WTC11 (cell line): ENCODE measurements around the gene KIF21B. TPM values are rescaled to one million over a fixed set of nuclear protein-coding genes. Genes with fewer than 3 reads are reported as not detected.

ENCODE experiments used
- ATAC-seq: fragments of 200-7000 bp; cut with Tn5 transposase; 2 replicates; pipeline ENCODE4 v1.10.0; 2021; ENCODE audit warnings: mild to moderate bottlenecking, moderate library complexity
- CTCF ChIA-PET: fragments of 300-600 bp; sonication (Branson Sonifier 250); formaldehyde crosslinking; loops from one replicate; lab custom pipeline; 2021; ENCODE audit warnings: antibody characterized with exemption; lab: Charles Lee
- POLR2A ChIA-PET: fragments of 350-600 bp; sonication (Branson Sonifier 250); formaldehyde crosslinking; loops from one replicate; lab custom pipeline; 2021; ENCODE audit warnings: antibody characterized with exemption; lab: Charles Lee
- DNase-seq: peaks from one replicate; pipeline ENCODE4 v3.0.0; 2021; ENCODE audit warnings: low spot score
- H3K27ac Mint-ChIP-seq: 2 replicates; pipeline ENCODE4 v1.8.0; 2021; ENCODE audit warnings: mixed read lengths
- H3K27me3 Mint-ChIP-seq: 2 replicates; pipeline ENCODE4 v1.8.0; 2021; ENCODE audit warnings: low read depth, mild to moderate bottlenecking, moderate library complexity, mixed read lengths
- H3K36me3 Mint-ChIP-seq: 2 replicates; pipeline ENCODE4 v1.8.0; 2021; ENCODE audit warnings: mixed read lengths
- H3K4me1 Mint-ChIP-seq: 2 replicates; pipeline ENCODE4 v1.8.0; 2022; ENCODE audit warnings: mixed read lengths
- H3K4me3 Mint-ChIP-seq: 2 replicates; pipeline ENCODE4 v1.8.0; 2021; ENCODE audit warnings: mild to moderate bottlenecking, moderate library complexity, mixed read lengths
- H3K9me3 Mint-ChIP-seq: 2 replicates; pipeline ENCODE4 v1.8.0; 2021; ENCODE audit warnings: mixed read lengths
- AFF4 ChIP-seq: sonication (generic); formaldehyde crosslinking; IDR thresholded peaks from 2 replicates; pipeline ENCODE4 v1.8.1; 2023; ENCODE audit warnings: mild to moderate bottlenecking, missing genetic modification reagents, borderline replicate concordance
- ATF2 ChIP-seq: sonication (generic); formaldehyde crosslinking; IDR thresholded peaks from 2 replicates; pipeline ENCODE4 v1.8.1; 2022; ENCODE audit warnings: low read depth, missing genetic modification reagents, borderline replicate concordance
- E2F5 ChIP-seq: sonication (generic); formaldehyde crosslinking; IDR thresholded peaks from 2 replicates; pipeline ENCODE4 v1.8.1; 2022; ENCODE audit warnings: mild to moderate bottlenecking, moderate library complexity, missing genetic modification reagents
- GABPB1 ChIP-seq: sonication (generic); formaldehyde crosslinking; IDR thresholded peaks from 2 replicates; pipeline ENCODE4 v1.8.1; 2023; ENCODE audit warnings: mild to moderate bottlenecking, missing genetic modification reagents
- GTF2I ChIP-seq: fragments of 250-450 bp; sonication (Bioruptor Pico); conservative IDR thresholded peaks from 2 replicates; pipeline ENCODE4 v1.4.0; 2021; ENCODE audit warnings: mild to moderate bottlenecking
- HMGA2 ChIP-seq: fragments of 250-450 bp; sonication (Bioruptor Pico); IDR thresholded peaks from 2 replicates; pipeline ENCODE4 v1.4.0; 2021; ENCODE audit warnings: mild to moderate bottlenecking, moderate library complexity
- JUN ChIP-seq: sonication (generic); formaldehyde crosslinking; IDR thresholded peaks from 2 replicates; pipeline ENCODE4 v1.8.0; 2023; ENCODE audit warnings: mild to moderate bottlenecking, missing genetic modification reagents
- NR3C1 ChIP-seq: sonication (generic); formaldehyde crosslinking; conservative IDR thresholded peaks from 2 replicates; pipeline ENCODE4 v1.8.1; 2023; ENCODE audit warnings: low read depth, mild to moderate bottlenecking, missing genetic modification reagents
- ZNF423 ChIP-seq: fragments of 250-450 bp; sonication (Bioruptor Pico); IDR thresholded peaks from 2 replicates; pipeline ENCODE4 v2.1.2; 2022; ENCODE audit warnings: mild to moderate bottlenecking, moderate library complexity
- total RNA-seq: library from RNA; stranded (reverse); gene quantifications from 3 replicates; pipeline ENCODE4 v1.2.3, GENCODE V29; 2021
- TF ChIP-seq, protein P1 (sequence below): fragments of 200-600 bp; IDR thresholded peaks from 2 replicates; pipeline ENCODE4 v1.8.0; 2022; ENCODE audit warnings: antibody characterized with exemption
- TF ChIP-seq, protein P2 (sequence below): sonication (generic); formaldehyde crosslinking; IDR thresholded peaks from 2 replicates; pipeline ENCODE4 v1.8.1; 2023; ENCODE audit warnings: mild to moderate bottlenecking, moderate library complexity, missing genetic modification reagents
- TF ChIP-seq, protein P3 (sequence below): sonication (generic); formaldehyde crosslinking; IDR thresholded peaks from 2 replicates; pipeline ENCODE4 v1.8.0; 2022; ENCODE audit warnings: mild to moderate bottlenecking, missing genetic modification reagents
- TF ChIP-seq, protein P4 (sequence below): sonication (generic); formaldehyde crosslinking; IDR thresholded peaks from 2 replicates; pipeline ENCODE4 v1.8.1; 2023; ENCODE audit warnings: mild to moderate bottlenecking, missing genetic modification reagents, moderate library complexity

The KIF21B gene
- total RNA-seq, 1 experiment from 2014 or later, result 19.4 TPM

DNA sequence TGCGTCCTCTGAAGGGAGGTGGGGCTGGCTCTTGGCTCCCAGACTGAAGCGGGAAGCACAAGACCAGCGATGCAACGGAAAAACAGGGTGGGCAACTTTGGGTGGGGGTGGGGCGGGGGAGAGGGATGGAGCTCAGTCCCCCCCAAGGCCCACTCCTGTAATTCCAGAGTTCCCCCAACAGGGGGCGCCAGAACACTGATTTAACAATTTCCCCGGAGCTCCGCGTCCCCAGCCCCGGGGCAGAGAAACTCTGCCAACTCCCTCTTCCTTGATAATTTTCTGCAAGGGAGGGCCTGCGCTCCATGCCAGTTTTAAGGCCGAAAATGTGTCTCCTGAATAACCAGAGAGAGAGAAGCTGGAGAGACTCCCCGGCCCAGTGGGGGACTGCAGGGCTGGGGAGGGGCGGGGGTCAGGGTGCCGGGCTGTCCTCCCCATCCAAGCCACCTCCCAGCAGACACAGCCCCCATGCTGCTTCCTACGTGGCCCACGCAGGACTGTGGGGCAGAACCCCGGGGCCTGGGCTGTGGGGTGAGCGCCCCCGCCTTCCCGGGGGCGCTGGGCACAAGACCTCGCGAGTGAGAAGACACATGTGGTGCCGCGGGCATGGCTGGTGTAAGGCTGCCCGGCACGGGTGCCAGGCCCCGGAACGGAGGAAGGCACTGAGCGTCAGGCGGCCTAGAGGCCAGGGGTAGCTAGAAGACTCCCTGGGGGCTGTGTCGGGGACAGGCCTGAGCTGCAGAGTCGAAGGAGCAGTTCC is 51.4 kb downstream of the KIF21B start:
- Mint-ChIP-seq H3K9me3 (no peaks in the 10 kb centered on the region), H3K4me1 (no peaks in the 10 kb centered on the region; the same call in 1 of the 2 replicates), H3K4me3 (no peak overlapping the region), H3K27me3 (no peaks in the 10 kb centered on the region), H3K27ac (no peak overlapping the region), H3K36me3 (peaks cover 5% of the 10 kb centered on the region)
- peak; percentile 83 for DNase-seq
- POLR2A ChIA-PET, result interaction anchor here (0.6 to 1.5 kb wide), 2 partner anchors 44 to 501 kb away, joined by 4 to 5 read pairs; no protein-coding TSS in a partner anchor
- TF ChIP-seq NR3C1 (CRISPR knock-in tag), result no peak
- TF ChIP-seq, protein P1, sequence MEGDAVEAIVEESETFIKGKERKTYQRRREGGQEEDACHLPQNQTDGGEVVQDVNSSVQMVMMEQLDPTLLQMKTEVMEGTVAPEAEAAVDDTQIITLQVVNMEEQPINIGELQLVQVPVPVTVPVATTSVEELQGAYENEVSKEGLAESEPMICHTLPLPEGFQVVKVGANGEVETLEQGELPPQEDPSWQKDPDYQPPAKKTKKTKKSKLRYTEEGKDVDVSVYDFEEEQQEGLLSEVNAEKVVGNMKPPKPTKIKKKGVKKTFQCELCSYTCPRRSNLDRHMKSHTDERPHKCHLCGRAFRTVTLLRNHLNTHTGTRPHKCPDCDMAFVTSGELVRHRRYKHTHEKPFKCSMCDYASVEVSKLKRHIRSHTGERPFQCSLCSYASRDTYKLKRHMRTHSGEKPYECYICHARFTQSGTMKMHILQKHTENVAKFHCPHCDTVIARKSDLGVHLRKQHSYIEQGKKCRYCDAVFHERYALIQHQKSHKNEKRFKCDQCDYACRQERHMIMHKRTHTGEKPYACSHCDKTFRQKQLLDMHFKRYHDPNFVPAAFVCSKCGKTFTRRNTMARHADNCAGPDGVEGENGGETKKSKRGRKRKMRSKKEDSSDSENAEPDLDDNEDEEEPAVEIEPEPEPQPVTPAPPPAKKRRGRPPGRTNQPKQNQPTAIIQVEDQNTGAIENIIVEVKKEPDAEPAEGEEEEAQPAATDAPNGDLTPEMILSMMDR, result peak; percentile 100
- CTCF ChIA-PET, result interaction anchor here (0.5 to 4.3 kb wide), 91 partner anchors 8 to 455 kb away, joined by 3 to 94 read pairs (median 5); partner anchors contain the start of genes ASCL5, CACNA1S, GPR25 and IGFN1
- peak; percentile 57 for ATAC-seq

- Mint-ChIP-seq H3K27ac (no peak overlapping the region), H3K4me3 (no peak overlapping the region), H3K9me3 (no peaks in the 10 kb centered on the region), H3K36me3 (peaks cover 1% of the 10 kb centered on the region), H3K4me1 (no peaks in the 10 kb centered on the region; the same call in 1 of the 2 replicates), H3K27me3 (no peaks in the 10 kb centered on the region)
- ATAC-seq, result no peak
- ChIA-PET POLR2A (interaction anchor here (1.5 kb wide), 1 partner anchor 45 kb away, joined by 5 read pairs; no protein-coding TSS in a partner anchor), CTCF (interaction anchor here (0.6 to 4.3 kb wide), 84 partner anchors 9 to 436 kb away, joined by 3 to 94 read pairs (median 5); partner anchors contain the start of genes ASCL5, CACNA1S, GPR25 and IGFN1)
- no peak for DNase-seq
- TF ChIP-seq HMGA2 (no peak), E2F5 (no peak), GABPB1 (CRISPR knock-in tag) (no peak), AFF4 (CRISPR knock-in tag) (no peak), ATF2 (CRISPR knock-in tag) (no peak), GTF2I (CRISPR knock-in tag) (no peak), JUN (no peak), ZNF423 (CRISPR knock-in tag) (no peak)
- TF ChIP-seq, protein P2, sequence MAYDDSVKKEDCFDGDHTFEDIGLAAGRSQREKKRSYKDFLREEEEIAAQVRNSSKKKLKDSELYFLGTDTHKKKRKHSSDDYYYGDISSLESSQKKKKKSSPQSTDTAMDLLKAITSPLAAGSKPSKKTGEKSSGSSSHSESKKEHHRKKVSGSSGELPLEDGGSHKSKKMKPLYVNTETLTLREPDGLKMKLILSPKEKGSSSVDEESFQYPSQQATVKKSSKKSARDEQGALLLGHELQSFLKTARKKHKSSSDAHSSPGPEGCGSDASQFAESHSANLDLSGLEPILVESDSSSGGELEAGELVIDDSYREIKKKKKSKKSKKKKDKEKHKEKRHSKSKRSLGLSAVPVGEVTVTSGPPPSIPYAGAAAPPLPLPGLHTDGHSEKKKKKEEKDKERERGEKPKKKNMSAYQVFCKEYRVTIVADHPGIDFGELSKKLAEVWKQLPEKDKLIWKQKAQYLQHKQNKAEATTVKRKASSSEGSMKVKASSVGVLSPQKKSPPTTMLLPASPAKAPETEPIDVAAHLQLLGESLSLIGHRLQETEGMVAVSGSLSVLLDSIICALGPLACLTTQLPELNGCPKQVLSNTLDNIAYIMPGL (CRISPR knock-in tag), result no peak
- TF ChIP-seq, protein P3, sequence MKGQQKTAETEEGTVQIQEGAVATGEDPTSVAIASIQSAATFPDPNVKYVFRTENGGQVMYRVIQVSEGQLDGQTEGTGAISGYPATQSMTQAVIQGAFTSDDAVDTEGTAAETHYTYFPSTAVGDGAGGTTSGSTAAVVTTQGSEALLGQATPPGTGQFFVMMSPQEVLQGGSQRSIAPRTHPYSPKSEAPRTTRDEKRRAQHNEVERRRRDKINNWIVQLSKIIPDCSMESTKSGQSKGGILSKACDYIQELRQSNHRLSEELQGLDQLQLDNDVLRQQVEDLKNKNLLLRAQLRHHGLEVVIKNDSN (CRISPR knock-in tag), result no peak
- TF ChIP-seq, protein P4, sequence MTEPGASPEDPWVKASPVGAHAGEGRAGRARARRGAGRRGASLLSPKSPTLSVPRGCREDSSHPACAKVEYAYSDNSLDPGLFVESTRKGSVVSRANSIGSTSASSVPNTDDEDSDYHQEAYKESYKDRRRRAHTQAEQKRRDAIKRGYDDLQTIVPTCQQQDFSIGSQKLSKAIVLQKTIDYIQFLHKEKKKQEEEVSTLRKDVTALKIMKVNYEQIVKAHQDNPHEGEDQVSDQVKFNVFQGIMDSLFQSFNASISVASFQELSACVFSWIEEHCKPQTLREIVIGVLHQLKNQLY (CRISPR knock-in tag), result no peak
- TF ChIP-seq, protein P1, result no peak
Observed at GRCh38 chr1:200971428-200971903, 52.0 kb downstream of the KIF21B start.
